A673 (cell line): Measurements from ENCODE around the gene ADAM17. TPM values are rescaled to one million over a fixed set of nuclear protein-coding genes. Genes with fewer than 3 reads are reported as not detected.

Experiments
- BruUV-seq: library from RNA; stranded (reverse); fragments of 400-500 nt; replicated peaks from 2 replicates; lab custom pipeline; 2021; lab: Mats Ljungman, UMichigan
- CTCF ChIA-PET: fragments of 300-600 bp; sonication (Branson Sonifier 250); formaldehyde crosslinking; loops from one replicate; lab custom pipeline; 2022; ENCODE audit warnings: antibody characterized with exemption; lab: Charles Lee
- POLR2A ChIA-PET: fragments of 300-600 bp; sonication (Branson Sonifier 250); formaldehyde crosslinking; loops from one replicate; lab custom pipeline; 2022; ENCODE audit warnings: antibody characterized with exemption; ENCODE audit not compliant: low non-redundant PET; lab: Charles Lee
- DNase-seq: peaks from one replicate; pipeline ENCODE4 v3.0.0-alpha.2; 2015; ENCODE audit warnings: low spot score
- H3K27ac ChIP-seq: fragments of 200-600 bp; sonication (generic); 2 replicates; pipeline ENCODE4 v1.5.1; 2016; ENCODE audit warnings: mixed run types, low read depth, mild to moderate bottlenecking, mixed read lengths, antibody characterized with exemption, low read length; ENCODE audit not compliant: poor library complexity, severe bottlenecking
- H3K27me3 ChIP-seq: fragments of 200-600 bp; sonication (generic); replicated peaks from 2 replicates; pipeline ENCODE4 v1.6.1; 2017; ENCODE audit warnings: mixed run types, low read depth, mild to moderate bottlenecking, mixed read lengths, antibody characterized with exemption, low read length; ENCODE audit not compliant: insufficient read depth, poor library complexity
- H3K36me3 ChIP-seq: fragments of 200-600 bp; sonication (generic); 2 replicates; pipeline ENCODE4 v1.6.1; 2016; ENCODE audit warnings: mixed run types, mild to moderate bottlenecking, mixed read lengths, antibody characterized with exemption, low read length; ENCODE audit not compliant: insufficient read depth, poor library complexity, severe bottlenecking
- H3K4me1 ChIP-seq: fragments of 200-600 bp; sonication (generic); 2 replicates; pipeline ENCODE4 v1.6.1; 2017; ENCODE audit warnings: mixed run types, mild to moderate bottlenecking, mixed read lengths, antibody characterized with exemption, low read length; ENCODE audit not compliant: insufficient read depth, poor library complexity, severe bottlenecking
- H3K4me3 ChIP-seq: fragments of 200-600 bp; sonication (generic); 2 replicates; pipeline ENCODE4 v1.5.1; 2016; ENCODE audit warnings: low read depth, mixed run types, mild to moderate bottlenecking, mixed read lengths, low read length; ENCODE audit not compliant: poor library complexity, severe bottlenecking
- H3K9me3 ChIP-seq: fragments of 200-600 bp; sonication (generic); 2 replicates; pipeline ENCODE4 v1.6.1; 2016; ENCODE audit warnings: mixed run types, low read depth, mild to moderate bottlenecking, mixed read lengths, antibody characterized with exemption, low read length; ENCODE audit not compliant: poor library complexity, severe bottlenecking
- CTCF ChIP-seq: fragments of 300-800, 200-600 bp; sonication (generic); conservative IDR thresholded peaks from 2 replicates; pipeline ENCODE4 v1.5.1; 2017; ENCODE audit warnings: low read depth, mild to moderate bottlenecking, antibody characterized with exemption, low read length, moderate library complexity, mixed read lengths
- EZH2 ChIP-seq: fragments of 200-600 bp; sonication (generic); IDR thresholded peaks from 2 replicates; pipeline ENCODE4 v1.6.1; 2017; ENCODE audit warnings: borderline replicate concordance, low read depth, mild to moderate bottlenecking, mixed read lengths, antibody characterized with exemption, low read length; ENCODE audit not compliant: poor library complexity, severe bottlenecking
- intact Hi-C: fragments of 100-400 bp; cut with micrococcal nuclease; formaldehyde crosslinking; loops from one replicate; pipeline ENCODE4 v1.10.0; 2022; ENCODE audit not compliant: unreplicated experiment
- total RNA-seq: library from RNA; stranded (reverse); gene quantifications from 2 replicates; pipeline ENCODE4 v1.2.3, GENCODE V29; 2021

ADAM17 gene
- total RNA-seq, 1 experiment from 2014 or later, result 40.1 TPM

GRCh38 chr2:9538000-9538507 is 17.6 kb downstream of the ADAM17 start:
- DNase-seq, result peak; percentile 68

GRCh38 chr2:9536504-9536903 is 19.1 kb downstream of the ADAM17 start:
- ChIA-PET CTCF (no interaction called here), POLR2A (no interaction called here)
- peaks cover 38% of the 10 kb centered on the region for H3K4me1 ChIP-seq
- intact Hi-C loops, result no loop called here
- no peaks in the 10 kb centered on the region for H3K9me3 ChIP-seq
- no TSS peak for BruUV-seq
- TF ChIP-seq CTCF, result no peak
- TF ChIP-seq EZH2, result no peak
- H3K4me3 ChIP-seq, result no peak overlapping the region
- H3K27ac ChIP-seq, result peak overlapping the region; percentile 54
- DNase-seq, result no peak
- H3K27me3 ChIP-seq, result no peaks in the 10 kb centered on the region
- H3K36me3 ChIP-seq, result peaks cover 25% of the 10 kb centered on the region

More at GRCh38 chr2:9538000-9538507, 17.6 kb downstream of the ADAM17 start:
- Histone ChIP-seq H3K4me1 (peaks cover 38% of the 10 kb centered on the region), H3K9me3 (no peaks in the 10 kb centered on the region), H3K27me3 (no peaks in the 10 kb centered on the region), H3K4me3 (peak overlapping the region; percentile 12), H3K27ac (peak overlapping the region; percentile 61), H3K36me3 (peaks cover 19% of the 10 kb centered on the region)
- TF ChIP-seq CTCF, result no peak
- no peak for TF ChIP-seq EZH2
- CTCF ChIA-PET, result interaction anchor here (1.5 kb wide), 1 partner anchor 18 kb away, joined by 3 read pairs; the partner anchor contains the start of gene ADAM17
- intact Hi-C loops, result no loop called here
- BruUV-seq, result no TSS peak
- POLR2A ChIA-PET, result interaction anchor here (0.7 kb wide), 1 partner anchor 893 kb away, joined by 3 read pairs; no protein-coding TSS in a partner anchor

- intact Hi-C loops, result no loop called here
- TF ChIP-seq CTCF (no peak), EZH2 (no peak)
- Histone ChIP-seq H3K4me3 (no peak overlapping the region), H3K9me3 (no peaks in the 10 kb centered on the region), H3K4me1 (peaks cover 35% of the 10 kb centered on the region), H3K27ac (no peak overlapping the region), H3K36me3 (peaks cover 25% of the 10 kb centered on the region), H3K27me3 (no peaks in the 10 kb centered on the region)
- no peak for DNase-seq
- CTCF ChIA-PET, result no interaction called here
- POLR2A ChIA-PET, result no interaction called here
- no TSS peak for BruUV-seq
Measured at GRCh38 chr2:9535177-9535576, 20.5 kb downstream of the ADAM17 start.
